ENCODE data around the gene KRT24.
"Not testable (repeated sequence)": the region's sequence is repeated elsewhere in the genome, so short reads cannot be mapped to it uniquely, and the experiment has no call there.

The KRT24 gene

GRCh38 chr17:40703652-40704051 is at the start of gene KRT24:
KRT24 (minus strand) TSS chr17:40703752; CDS start chr17:40703693, 59 bp downstream.
- H3K79me2 ChIP-seq (ENCODE audit: insufficient read depth, low read depth), result no peaks in the 10 kb centered on the region
- no peak within 1 kb of the TSS for H3K4me2 ChIP-seq
- no peaks in the 10 kb centered on the region for H3K4me1 ChIP-seq (ENCODE audit: low read depth, poor library complexity, severe bottlenecking)
- no peaks in the 10 kb centered on the region for H3K27me3 ChIP-seq (ENCODE audit: insufficient read depth, low read depth)
- no peaks in the 10 kb centered on the region for H3K36me3 ChIP-seq (ENCODE audit: insufficient read depth)
- TF ChIP-seq CTCF (conservative IDR thresholded peaks at IDR 0.05; ENCODE audit: low read depth, low read length), result no peak
- no peak within 1 kb of the TSS for H2AFZ ChIP-seq (ENCODE audit: low read depth)
- H3K27ac ChIP-seq, result no peak within 1 kb of the TSS
- H3K4me3 ChIP-seq (IDR thresholded peaks at IDR 0.05; ENCODE audit: insufficient read depth, low read depth, low read length), result no peak within 1 kb of the TSS
- no peak within 1 kb of the TSS for H3K9ac ChIP-seq
- no peaks in the 10 kb centered on the region for H4K20me1 ChIP-seq (ENCODE audit: insufficient read depth)

- Histone ChIP-seq H3K27me3 (ENCODE audit: insufficient read depth, low read depth) (no peaks in the 10 kb centered on the region), H4K20me1 (ENCODE audit: insufficient read depth) (no peaks in the 10 kb centered on the region), H3K4me2 (no peak overlapping the region), H3K79me2 (ENCODE audit: insufficient read depth, low read depth) (no peaks in the 10 kb centered on the region), H3K27ac (no peak overlapping the region), H3K4me3 (IDR thresholded peaks at IDR 0.05; ENCODE audit: insufficient read depth, low read depth, low read length) (no peak overlapping the region), H3K36me3 (ENCODE audit: insufficient read depth) (no peaks in the 10 kb centered on the region), H2AFZ (ENCODE audit: low read depth) (no peak overlapping the region), H3K9ac (no peak overlapping the region), H3K4me1 (ENCODE audit: low read depth, poor library complexity, severe bottlenecking) (no peaks in the 10 kb centered on the region)
- no peak for TF ChIP-seq CTCF (conservative IDR thresholded peaks at IDR 0.05; ENCODE audit: low read depth, low read length)
Measured at GRCh38 chr17:40751065-40751464, 47.5 kb upstream of the KRT24 start.

- TF ChIP-seq CTCF (conservative IDR thresholded peaks at IDR 0.05; ENCODE audit: low read depth, low read length), result no peak
- no peaks in the 10 kb centered on the region for H3K79me2 ChIP-seq (ENCODE audit: insufficient read depth, low read depth)
- no peaks in the 10 kb centered on the region for H3K4me1 ChIP-seq (ENCODE audit: low read depth, poor library complexity, severe bottlenecking)
- no peak overlapping the region for H3K4me2 ChIP-seq
- H3K27me3 ChIP-seq (ENCODE audit: insufficient read depth, low read depth), result no peaks in the 10 kb centered on the region
- H2AFZ ChIP-seq (ENCODE audit: low read depth), result no peak overlapping the region
- H4K20me1 ChIP-seq (ENCODE audit: insufficient read depth), result no peaks in the 10 kb centered on the region
- no peaks in the 10 kb centered on the region for H3K36me3 ChIP-seq (ENCODE audit: insufficient read depth)
- H3K9ac ChIP-seq, result no peak overlapping the region
- H3K4me3 ChIP-seq (IDR thresholded peaks at IDR 0.05; ENCODE audit: insufficient read depth, low read depth, low read length), result no peak overlapping the region
- H3K27ac ChIP-seq, result no peak overlapping the region
Measured at GRCh38 chr17:40750391-40750790, 46.8 kb upstream of the KRT24 start.

GRCh38 chr17:40748666-40749065 is 45.1 kb upstream of the KRT24 start:
- H3K9ac ChIP-seq, result not testable (repeated sequence)

GRCh38 chr17:40738553-40738952 is 35.0 kb upstream of the KRT24 start:
- H3K27me3 ChIP-seq (ENCODE audit: insufficient read depth, low read depth), result no peaks in the 10 kb centered on the region

More at GRCh38 chr17:40748666-40749065, 45.1 kb upstream of the KRT24 start:
- not testable (repeated sequence) for H3K27me3 ChIP-seq (ENCODE audit: insufficient read depth, low read depth); H3K4me2 ChIP-seq; H3K79me2 ChIP-seq (ENCODE audit: insufficient read depth, low read depth); H4K20me1 ChIP-seq (ENCODE audit: insufficient read depth); H3K36me3 ChIP-seq (ENCODE audit: insufficient read depth); H3K27ac ChIP-seq; H3K4me3 ChIP-seq (IDR thresholded peaks at IDR 0.05; ENCODE audit: insufficient read depth, low read depth, low read length); H2AFZ ChIP-seq (ENCODE audit: low read depth); H3K4me1 ChIP-seq (ENCODE audit: low read depth, poor library complexity, severe bottlenecking)

More at GRCh38 chr17:40738553-40738952, 35.0 kb upstream of the KRT24 start:
- Histone ChIP-seq H3K79me2 (ENCODE audit: insufficient read depth, low read depth) (no peaks in the 10 kb centered on the region), H4K20me1 (ENCODE audit: insufficient read depth) (no peaks in the 10 kb centered on the region), H3K9ac (no peak overlapping the region), H3K27ac (no peak overlapping the region), H3K36me3 (ENCODE audit: insufficient read depth) (no peaks in the 10 kb centered on the region), H3K4me3 (IDR thresholded peaks at IDR 0.05; ENCODE audit: insufficient read depth, low read depth, low read length) (no peak overlapping the region), H3K4me1 (ENCODE audit: low read depth, poor library complexity, severe bottlenecking) (no peaks in the 10 kb centered on the region), H3K4me2 (no peak overlapping the region), H2AFZ (ENCODE audit: low read depth) (no peak overlapping the region)
- no peak for TF ChIP-seq CTCF (conservative IDR thresholded peaks at IDR 0.05; ENCODE audit: low read depth, low read length)

Measured in KMS-11 (cell line).